Neural progenitor cell (in vitro differentiated cells): ENCODE measurements around the gene PARS2. TPM values are rescaled to one million over a fixed set of nuclear protein-coding genes. Genes with fewer than 3 reads are reported as not detected.

Experiments used
- DNase-seq: peaks from one replicate; pipeline ENCODE4 v3.0.0-alpha.2; 2016; ENCODE audit warnings: low spot score
- H2AFZ ChIP-seq: fragments of 200-600 bp; sonication (generic); replicated peaks from 2 replicates; pipeline ENCODE4 v1.6.1; 2016; ENCODE audit warnings: antibody characterized with exemption
- H3F3A ChIP-seq: fragments of 200-600 bp; sonication (generic); 2 replicates; pipeline ENCODE4 v1.6.1; 2016; ENCODE audit warnings: antibody characterized with exemption, low read depth
- H3K27ac ChIP-seq: fragments of 200-600 bp; sonication (generic); 2 replicates; pipeline ENCODE4 v1.5.1; 2016; ENCODE audit warnings: mild to moderate bottlenecking
- H3K27me3 ChIP-seq: fragments of 200-600 bp; sonication (generic); 2 replicates; pipeline ENCODE4 v1.6.1; 2016; ENCODE audit warnings: mild to moderate bottlenecking, moderate library complexity
- H3K36me3 ChIP-seq: fragments of 200-600 bp; sonication (generic); 2 replicates; pipeline ENCODE4 v1.5.1; 2016
- H3K4me1 ChIP-seq: fragments of 200-600 bp; sonication (generic); 2 replicates; pipeline ENCODE4 v1.6.1; 2016; ENCODE audit warnings: mixed run types
- H3K4me2 ChIP-seq: fragments of 200-600 bp; sonication (generic); 2 replicates; pipeline ENCODE4 v1.6.1; 2016
- H3K4me3 ChIP-seq: fragments of 200-600 bp; sonication (generic); 2 replicates; pipeline ENCODE4 v1.5.1; 2016
- H3K79me2 ChIP-seq: fragments of 200-600 bp; sonication (generic); 2 replicates; pipeline ENCODE4 v1.6.1; 2016; ENCODE audit warnings: low read depth
- H3K9ac ChIP-seq: fragments of 200-600 bp; sonication (generic); 2 replicates; pipeline ENCODE4 v1.6.1; 2016
- H3K9me3 ChIP-seq: fragments of 200-600 bp; sonication (generic); 2 replicates; pipeline ENCODE4 v1.5.1; 2016; ENCODE audit warnings: low read depth
- H4K20me1 ChIP-seq: fragments of 200-600 bp; sonication (generic); 2 replicates; pipeline ENCODE4 v1.6.1; 2016; ENCODE audit warnings: low read depth
- H3K27ac Mint-ChIP-seq: 3 replicates; pipeline ENCODE4 v1.8.0; 2021; ENCODE audit warnings: mixed read lengths
- H3K27me3 Mint-ChIP-seq: 2 replicates; pipeline ENCODE4 v1.8.0; 2022; ENCODE audit warnings: low read depth, mild to moderate bottlenecking, inconsistent platforms, moderate library complexity, mixed read lengths; ENCODE audit not compliant: insufficient read depth
- H3K36me3 Mint-ChIP-seq: 3 replicates; pipeline ENCODE4 v1.8.0; 2021; ENCODE audit warnings: mixed read lengths
- H3K4me1 Mint-ChIP-seq: 3 replicates; pipeline ENCODE4 v1.8.0; 2021; ENCODE audit warnings: mixed read lengths
- H3K4me3 Mint-ChIP-seq: 3 replicates; pipeline ENCODE4 v1.8.0; 2021; ENCODE audit warnings: mild to moderate bottlenecking, moderate library complexity, mixed read lengths
- H3K9me3 Mint-ChIP-seq: 3 replicates; pipeline ENCODE4 v1.8.0; 2020; ENCODE audit warnings: mixed read lengths
- EZH2 ChIP-seq: fragments of 200-600 bp; sonication (generic); IDR thresholded peaks from 2 replicates; pipeline ENCODE4 v1.6.1; 2017; ENCODE audit warnings: antibody characterized with exemption, mild to moderate bottlenecking, moderate library complexity
- EZH2phosphoT487 ChIP-seq: fragments of 200-600 bp; sonication (generic); IDR thresholded peaks from 2 replicates; pipeline ENCODE4 v1.6.1; 2017; ENCODE audit warnings: antibody characterized with exemption
- total RNA-seq: library from RNA; depleted of rRNA; stranded (reverse); fragments of >200 nt; gene quantifications from 2 replicates; pipeline ENCODE4 v1.2.3, GENCODE V29; 2015; ENCODE audit warnings: low replicate concordance
- TF ChIP-seq, protein P1 (sequence below): fragments of 200-600 bp; sonication (generic); IDR thresholded peaks from 2 replicates; pipeline ENCODE4 v1.5.1; 2017; ENCODE audit warnings: antibody characterized with exemption, mild to moderate bottlenecking

PARS2 gene
- total RNA-seq, result 5.4 and 11.0 TPM in 2 replicates

DNA sequence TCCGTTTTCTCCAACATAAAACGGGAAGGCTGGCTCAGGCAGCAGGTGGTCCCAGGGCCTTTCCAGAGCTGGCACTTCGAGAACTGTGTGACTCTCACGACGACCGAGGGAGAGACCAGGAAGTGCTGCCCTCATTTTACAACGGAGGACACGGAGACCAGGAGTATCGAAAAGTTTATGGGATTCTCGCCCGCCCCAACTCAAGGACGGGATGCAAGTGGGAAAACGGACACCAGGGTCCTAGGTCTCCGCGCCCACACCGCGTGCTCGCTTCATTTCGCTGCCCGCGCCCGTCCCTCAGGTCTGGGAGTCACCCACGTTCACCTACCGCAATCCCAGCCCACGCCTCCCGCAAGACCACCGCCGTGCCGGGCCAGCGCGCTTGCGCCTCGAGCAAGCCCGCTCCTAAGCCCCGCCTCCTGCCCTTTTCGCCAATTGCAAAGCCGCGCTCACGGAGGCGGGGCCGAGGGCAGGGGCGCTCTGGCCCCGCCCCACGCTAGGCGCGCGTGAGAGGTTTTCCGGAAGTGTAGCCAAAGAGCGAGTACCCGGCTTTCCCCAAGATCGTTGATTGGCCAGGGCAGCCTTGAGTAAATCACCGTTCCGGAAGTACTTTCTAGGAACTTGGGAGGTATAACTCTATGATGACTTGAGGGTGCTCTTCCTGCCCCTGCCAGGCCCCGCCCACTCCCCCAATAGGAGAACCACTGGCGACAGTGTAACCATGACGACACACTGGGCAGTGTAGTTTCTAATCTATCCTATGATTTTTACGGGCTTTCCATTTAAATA, at the start of gene PARS2:
TSS of gene PARS2 (minus strand) at position 391 of the 789 bp plus-strand sequence. CDS start 5,362 bp downstream, outside the sequence.
- Histone ChIP-seq H2AFZ (peak within 1 kb of the TSS; percentile 59), H3K9me3 (no peaks in the 10 kb centered on the region), H3K4me3 (peak within 1 kb of the TSS; percentile 79), H3F3A (no peaks in the 10 kb centered on the region), H4K20me1 (no peaks in the 10 kb centered on the region), H3K27me3 (no peaks in the 10 kb centered on the region), H3K9ac (peak within 1 kb of the TSS; percentile 77), H3K27ac (no peak within 1 kb of the TSS), H3K79me2 (peaks cover 21% of the 10 kb centered on the region), H3K4me1 (peaks cover 12% of the 10 kb centered on the region), H3K36me3 (no peaks in the 10 kb centered on the region), H3K4me2 (peak within 1 kb of the TSS; percentile 95)
- no peaks in the 10 kb centered on the region for H3K36me3 Mint-ChIP-seq
- H3K4me1 Mint-ChIP-seq, result peaks cover 15% of the 10 kb centered on the region
- TF ChIP-seq, protein P1, sequence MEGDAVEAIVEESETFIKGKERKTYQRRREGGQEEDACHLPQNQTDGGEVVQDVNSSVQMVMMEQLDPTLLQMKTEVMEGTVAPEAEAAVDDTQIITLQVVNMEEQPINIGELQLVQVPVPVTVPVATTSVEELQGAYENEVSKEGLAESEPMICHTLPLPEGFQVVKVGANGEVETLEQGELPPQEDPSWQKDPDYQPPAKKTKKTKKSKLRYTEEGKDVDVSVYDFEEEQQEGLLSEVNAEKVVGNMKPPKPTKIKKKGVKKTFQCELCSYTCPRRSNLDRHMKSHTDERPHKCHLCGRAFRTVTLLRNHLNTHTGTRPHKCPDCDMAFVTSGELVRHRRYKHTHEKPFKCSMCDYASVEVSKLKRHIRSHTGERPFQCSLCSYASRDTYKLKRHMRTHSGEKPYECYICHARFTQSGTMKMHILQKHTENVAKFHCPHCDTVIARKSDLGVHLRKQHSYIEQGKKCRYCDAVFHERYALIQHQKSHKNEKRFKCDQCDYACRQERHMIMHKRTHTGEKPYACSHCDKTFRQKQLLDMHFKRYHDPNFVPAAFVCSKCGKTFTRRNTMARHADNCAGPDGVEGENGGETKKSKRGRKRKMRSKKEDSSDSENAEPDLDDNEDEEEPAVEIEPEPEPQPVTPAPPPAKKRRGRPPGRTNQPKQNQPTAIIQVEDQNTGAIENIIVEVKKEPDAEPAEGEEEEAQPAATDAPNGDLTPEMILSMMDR, result no peak
- no peak for TF ChIP-seq EZH2
- TF ChIP-seq EZH2phosphoT487, result no peak
- peak within 1 kb of the TSS; percentile 72 for H3K27ac Mint-ChIP-seq
- peak; percentile 100 for DNase-seq
- H3K27me3 Mint-ChIP-seq, result peaks cover 9% of the 10 kb centered on the region
- H3K4me3 Mint-ChIP-seq, result peak within 1 kb of the TSS; percentile 95
- no peaks in the 10 kb centered on the region for H3K9me3 Mint-ChIP-seq

DNA sequence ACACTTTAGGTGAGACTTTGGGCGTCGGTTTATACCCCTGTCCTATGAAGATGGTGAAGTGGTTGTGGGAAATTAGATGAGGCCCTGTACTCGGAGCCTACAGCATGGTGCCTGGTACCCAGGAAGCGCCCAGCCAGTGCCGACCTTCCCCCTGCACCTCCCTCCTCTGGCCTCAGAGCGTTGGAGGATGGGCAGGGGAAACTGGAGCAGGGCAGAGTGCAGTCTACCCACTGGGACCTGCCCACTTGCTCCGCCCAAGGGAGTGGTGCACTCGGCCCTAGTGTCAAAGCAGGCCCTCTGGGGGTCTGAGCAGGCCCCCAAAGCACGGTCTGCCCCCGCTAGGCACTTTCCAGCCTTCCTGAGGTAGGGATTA, 49.8 kb upstream of the PARS2 start:
- Histone ChIP-seq H3K27ac (no peak overlapping the region), H3K4me2 (peak overlapping the region; percentile 59), H3K9me3 (no peaks in the 10 kb centered on the region), H3K4me3 (no peak overlapping the region), H3K79me2 (no peaks in the 10 kb centered on the region), H3F3A (peaks cover 5% of the 10 kb centered on the region), H4K20me1 (peaks cover 4% of the 10 kb centered on the region), H2AFZ (no peak overlapping the region), H3K9ac (no peak overlapping the region), H3K4me1 (peaks cover 12% of the 10 kb centered on the region), H3K36me3 (no peaks in the 10 kb centered on the region), H3K27me3 (peaks cover 9% of the 10 kb centered on the region)
- Mint-ChIP-seq H3K4me3 (no peak overlapping the region), H3K9me3 (no peaks in the 10 kb centered on the region), H3K27ac (no peak overlapping the region), H3K36me3 (no peaks in the 10 kb centered on the region), H3K27me3 (peaks cover 2% of the 10 kb centered on the region), H3K4me1 (peaks cover 22% of the 10 kb centered on the region)
- no peak for TF ChIP-seq EZH2
- TF ChIP-seq, protein P1, result no peak
- TF ChIP-seq EZH2phosphoT487, result no peak
- DNase-seq, result no peak

GRCh38 chr1:54813485-54814125, 49.3 kb upstream of the PARS2 start:
- H3K4me3 ChIP-seq, result peak overlapping the region; percentile 18
- H4K20me1 ChIP-seq, result peaks cover 4% of the 10 kb centered on the region
- no peaks in the 10 kb centered on the region for H3K9me3 Mint-ChIP-seq
- peak; percentile 28 for DNase-seq
- no peaks in the 10 kb centered on the region for H3K36me3 Mint-ChIP-seq
- no peak overlapping the region for H3K27ac ChIP-seq
- H3K4me1 Mint-ChIP-seq, result peaks cover 19% of the 10 kb centered on the region
- peak overlapping the region; percentile 11 for H3K4me3 Mint-ChIP-seq
- H3K27me3 ChIP-seq, result peaks cover 9% of the 10 kb centered on the region
- H3K9ac ChIP-seq, result no peak overlapping the region
- peaks cover 5% of the 10 kb centered on the region for H3F3A ChIP-seq
- no peak for TF ChIP-seq EZH2
- H3K9me3 ChIP-seq, result no peaks in the 10 kb centered on the region
- H3K79me2 ChIP-seq, result no peaks in the 10 kb centered on the region
- no peaks in the 10 kb centered on the region for H3K36me3 ChIP-seq
- H2AFZ ChIP-seq, result no peak overlapping the region
- H3K27ac Mint-ChIP-seq, result peak overlapping the region; percentile 48
- H3K4me1 ChIP-seq, result peaks cover 12% of the 10 kb centered on the region
- peak overlapping the region; percentile 59 for H3K4me2 ChIP-seq
- peaks cover 2% of the 10 kb centered on the region for H3K27me3 Mint-ChIP-seq
